Natural killer cell (primary cell): Measurements from ENCODE around the gene PPP4R1. TPM values are rescaled to one million over a fixed set of nuclear protein-coding genes. Genes with fewer than 3 reads are reported as not detected.

ENCODE experiments used
- ATAC-seq, 3 donors: fragments of 150-1000 bp in 2 of 3; fragments of 200-7000 bp in 1 of 3; cut with Tn5 transposase; 1 replicate in 1 of 3; 2 replicates in 2 of 3; pipeline ENCODE4 v1.10.0; 2021; ENCODE audit warnings: mild to moderate bottlenecking in 2 of 3, moderate library complexity in 2 of 3
- DNase-seq, 2 donors: peaks; one replicate each; pipeline versions ENCODE4 v3.0.0 to v3.0.0-alpha.2; 2013 to 2021; ENCODE audit warnings: mixed read lengths in 1 of 2
- H3K27ac ChIP-seq: one replicate; pipeline ENCODE4 v1.5.1; 2013; ENCODE audit warnings: mild to moderate bottlenecking, low read length
- H3K27me3 ChIP-seq: one replicate; pipeline ENCODE4 v1.6.1; 2013; ENCODE audit warnings: low read length; ENCODE audit not compliant: control insufficient read depth, insufficient read depth
- H3K36me3 ChIP-seq: one replicate; pipeline ENCODE4 v1.6.1; 2013; ENCODE audit warnings: low read length; ENCODE audit not compliant: control insufficient read depth, insufficient read depth
- H3K4me1 ChIP-seq: one replicate; pipeline ENCODE4 v1.6.1; 2013; ENCODE audit warnings: low read length; ENCODE audit not compliant: control insufficient read depth, insufficient read depth
- H3K4me3 ChIP-seq: one replicate; pipeline ENCODE4 v1.5.1; 2013; ENCODE audit warnings: low read length
- H3K9me3 ChIP-seq: one replicate; pipeline ENCODE4 v1.6.1; 2013; ENCODE audit warnings: low read length; ENCODE audit not compliant: control insufficient read depth, insufficient read depth
- H3K27ac Mint-ChIP-seq, 2 donors: one replicate each; pipeline ENCODE4 v1.8.0; 2022; ENCODE audit warnings: mild to moderate bottlenecking in 2 of 2, mixed read lengths in 2 of 2, moderate library complexity in 1 of 2
- H3K27me3 Mint-ChIP-seq, 2 donors: one replicate each; pipeline ENCODE4 v1.8.0; 2022; ENCODE audit warnings: low read depth in 2 of 2, mixed read lengths in 2 of 2
- H3K36me3 Mint-ChIP-seq: one replicate; pipeline ENCODE4 v1.8.0; 2022; ENCODE audit warnings: mixed read lengths
- H3K4me1 Mint-ChIP-seq, 2 donors: one replicate each; pipeline ENCODE4 v1.8.0; 2022; ENCODE audit warnings: mixed read lengths in 2 of 2
- H3K4me3 Mint-ChIP-seq: one replicate; pipeline ENCODE4 v1.8.0; 2022; ENCODE audit warnings: mild to moderate bottlenecking, moderate library complexity, mixed read lengths
- H3K9me3 Mint-ChIP-seq, 2 donors: one replicate each; pipeline ENCODE4 v1.8.0; 2022; ENCODE audit warnings: mixed read lengths in 2 of 2
- WGBS: methylation state at CpG from one replicate; pipeline ENCODE4 v1.1.7; 2013; ENCODE audit warnings: missing lambda C conversion rate; ENCODE audit not compliant: insufficient coverage; 5-methylcytosine and 5-hydroxymethylcytosine counted together
- intact Hi-C: fragments of 100-400 bp; cut with micrococcal nuclease; formaldehyde crosslinking; loops from one replicate; pipeline ENCODE4 v1.14.2; 2022
- total RNA-seq, 4 donors: library from RNA; stranded (reverse); fragments of 120-200 nt in 1 of 4; gene quantifications; one replicate each; pipeline versions ENCODE4 v1.2.3 to v1.2.4, GENCODE V29; 2013 to 2022
- TF ChIP-seq, protein P1 (sequence below): fragments of 200-600 bp; IDR thresholded peaks from one replicate; pipeline ENCODE4 v1.8.0; 2022; ENCODE audit warnings: antibody characterized with exemption

PPP4R1 gene
- total RNA-seq, 3 donors from 2014 or later (not counting 1 experiment from before 2014, with no cell fraction given), result 60.5 to 108 (median 72.6) TPM

DNA sequence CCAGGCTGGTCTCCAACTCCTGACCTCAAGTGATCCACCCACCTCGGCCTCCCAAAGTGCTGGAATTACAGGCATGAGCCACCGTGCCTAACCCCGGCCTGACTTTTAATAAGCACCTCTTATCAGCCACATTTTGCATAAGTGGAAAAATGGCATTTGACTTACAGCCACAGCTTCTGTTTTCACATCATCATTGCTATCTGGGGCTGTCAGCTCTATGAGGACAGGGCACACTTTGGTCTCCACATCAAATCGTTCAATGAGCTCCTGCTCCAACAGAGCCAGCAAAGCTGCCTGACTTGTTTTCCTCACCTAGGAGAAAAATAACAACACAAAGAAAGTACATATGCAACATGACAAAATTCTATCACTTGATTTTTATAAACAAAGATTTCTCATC, 26.4 kb downstream of the PPP4R1 start:
- no peak for ATAC-seq
- Mint-ChIP-seq H3K4me3 (no peak overlapping the region), H3K9me3 (no peaks in the 10 kb centered on the region), H3K27ac (no peak overlapping the region), H3K4me1 (peaks cover 5 to 6% of the 10 kb centered on the region in 2 donors), H3K36me3 (no peaks in the 10 kb centered on the region), H3K27me3 (no peaks in the 10 kb centered on the region)
- Histone ChIP-seq H3K9me3 (no peaks in the 10 kb centered on the region), H3K4me1 (no peaks in the 10 kb centered on the region), H3K36me3 (peaks cover 39% of the 10 kb centered on the region), H3K4me3 (no peak overlapping the region), H3K27me3 (no peaks in the 10 kb centered on the region), H3K27ac (no peak overlapping the region)
- WGBS, result 93% methylated on average over 4 of the region's 4 CpGs
- intact Hi-C loops, result no loop called here
- no peak for DNase-seq
- TF ChIP-seq, protein P1, sequence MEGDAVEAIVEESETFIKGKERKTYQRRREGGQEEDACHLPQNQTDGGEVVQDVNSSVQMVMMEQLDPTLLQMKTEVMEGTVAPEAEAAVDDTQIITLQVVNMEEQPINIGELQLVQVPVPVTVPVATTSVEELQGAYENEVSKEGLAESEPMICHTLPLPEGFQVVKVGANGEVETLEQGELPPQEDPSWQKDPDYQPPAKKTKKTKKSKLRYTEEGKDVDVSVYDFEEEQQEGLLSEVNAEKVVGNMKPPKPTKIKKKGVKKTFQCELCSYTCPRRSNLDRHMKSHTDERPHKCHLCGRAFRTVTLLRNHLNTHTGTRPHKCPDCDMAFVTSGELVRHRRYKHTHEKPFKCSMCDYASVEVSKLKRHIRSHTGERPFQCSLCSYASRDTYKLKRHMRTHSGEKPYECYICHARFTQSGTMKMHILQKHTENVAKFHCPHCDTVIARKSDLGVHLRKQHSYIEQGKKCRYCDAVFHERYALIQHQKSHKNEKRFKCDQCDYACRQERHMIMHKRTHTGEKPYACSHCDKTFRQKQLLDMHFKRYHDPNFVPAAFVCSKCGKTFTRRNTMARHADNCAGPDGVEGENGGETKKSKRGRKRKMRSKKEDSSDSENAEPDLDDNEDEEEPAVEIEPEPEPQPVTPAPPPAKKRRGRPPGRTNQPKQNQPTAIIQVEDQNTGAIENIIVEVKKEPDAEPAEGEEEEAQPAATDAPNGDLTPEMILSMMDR, result no peak

GRCh38 chr18:9586814-9587213, 27.5 kb downstream of the PPP4R1 start:
- no peak overlapping the region for H3K4me3 Mint-ChIP-seq
- Histone ChIP-seq H3K27ac (no peak overlapping the region), H3K27me3 (no peaks in the 10 kb centered on the region), H3K36me3 (peaks cover 48% of the 10 kb centered on the region), H3K4me1 (no peaks in the 10 kb centered on the region), H3K4me3 (no peak overlapping the region), H3K9me3 (no peaks in the 10 kb centered on the region)
- intact Hi-C loops, result no loop called here
- TF ChIP-seq, protein P1, result no peak
- peaks cover 5 to 6% of the 10 kb centered on the region in 2 donors for H3K4me1 Mint-ChIP-seq
- ATAC-seq, result no peak
- WGBS, result 97% methylated on average over 2 of the region's 3 CpGs
- DNase-seq, result no peak
- no peaks in the 10 kb centered on the region for H3K9me3 Mint-ChIP-seq
- H3K27me3 Mint-ChIP-seq, result no peaks in the 10 kb centered on the region
- H3K36me3 Mint-ChIP-seq, result peaks cover 9% of the 10 kb centered on the region
- no peak overlapping the region for H3K27ac Mint-ChIP-seq

GRCh38 chr18:9581667-9582066, 32.7 kb downstream of the PPP4R1 start:
- Histone ChIP-seq H3K9me3 (no peaks in the 10 kb centered on the region), H3K27me3 (no peaks in the 10 kb centered on the region), H3K4me3 (no peak overlapping the region), H3K27ac (no peak overlapping the region), H3K36me3 (peaks cover 54% of the 10 kb centered on the region), H3K4me1 (no peaks in the 10 kb centered on the region)
- H3K4me3 Mint-ChIP-seq, result no peak overlapping the region
- no peak for ATAC-seq
- DNase-seq, result no peak
- WGBS, result 97% methylated on average over 5 of the region's 7 CpGs
- no peaks in the 10 kb centered on the region for H3K9me3 Mint-ChIP-seq
- peaks cover 5 to 12% of the 10 kb centered on the region in 2 donors for H3K4me1 Mint-ChIP-seq
- TF ChIP-seq, protein P1, result no peak
- peaks cover 18% of the 10 kb centered on the region for H3K36me3 Mint-ChIP-seq
- intact Hi-C loops, result no loop called here
- H3K27ac Mint-ChIP-seq, result no peak overlapping the region
- no peaks in the 10 kb centered on the region for H3K27me3 Mint-ChIP-seq

DNA sequence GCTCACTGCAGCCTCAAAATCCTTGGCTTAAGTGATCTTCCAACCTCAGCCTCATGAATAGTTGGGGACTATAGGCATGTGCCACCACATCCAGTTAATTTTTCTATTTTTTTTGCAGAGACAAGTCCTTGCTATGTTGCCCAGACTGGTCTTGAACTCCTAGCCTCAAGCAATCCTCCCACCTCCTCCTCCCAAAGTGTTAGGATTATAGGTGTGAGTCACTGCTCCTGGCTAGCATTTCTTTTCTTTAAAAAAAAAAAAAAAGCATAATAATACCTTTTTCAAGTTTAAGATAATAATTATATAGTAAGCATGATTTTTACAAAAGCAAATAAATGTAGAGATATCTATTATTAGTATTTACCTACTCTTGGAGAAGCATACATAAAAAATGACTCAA, 36.1 kb downstream of the PPP4R1 start:
- intact Hi-C loops, result no loop called here
- Mint-ChIP-seq H3K9me3 (no peaks in the 10 kb centered on the region), H3K4me3 (no peak overlapping the region), H3K4me1 (peaks cover 0 to 13% of the 10 kb centered on the region in 2 donors), H3K27me3 (no peaks in the 10 kb centered on the region), H3K27ac (no peak overlapping the region), H3K36me3 (peaks cover 18% of the 10 kb centered on the region)
- TF ChIP-seq, protein P1, result no peak
- ATAC-seq, result no peak
- H3K9me3 ChIP-seq, result no peaks in the 10 kb centered on the region
- H3K27ac ChIP-seq, result no peak overlapping the region
- H3K4me1 ChIP-seq, result no peaks in the 10 kb centered on the region
- no peak for DNase-seq
- no peak overlapping the region for H3K4me3 ChIP-seq
- H3K36me3 ChIP-seq, result peaks cover 65% of the 10 kb centered on the region
- no peaks in the 10 kb centered on the region for H3K27me3 ChIP-seq
